ENCODE data around the gene GNG10.
"Not testable (repeated sequence)": the region's sequence is repeated elsewhere in the genome, so short reads cannot be mapped to it uniquely, and the experiment has no call there.

GNG10 gene

GRCh38 chr9:111657051-111657450, 4.4 kb upstream of the GNG10 start:
- no peak for DNase-seq

- DNase-seq, result no peak
Observed at GRCh38 chr9:111658943-111659342, 2.5 kb upstream of the GNG10 start.

- DNase-seq, result no peak
Observed at GRCh38 chr9:111659691-111660090, 1.7 kb upstream of the GNG10 start.

GRCh38 chr9:111661802-111662521, 557 bp downstream of the GNG10 start:
- DNase-seq, result peak; percentile 78

- no peak for DNase-seq
Observed at GRCh38 chr9:111662576-111663300, 1.3 kb downstream of the GNG10 start.

- DNase-seq, result no peak
Observed at GRCh38 chr9:111663301-111663823, 2.0 kb downstream of the GNG10 start.

- DNase-seq, result no peak
Observed at GRCh38 chr9:111668026-111668573, 6.7 kb downstream of the GNG10 start.

GRCh38 chr9:111668601-111669000, 7.2 kb downstream of the GNG10 start:
- DNase-seq, result not testable (repeated sequence)

- no peak for DNase-seq
Observed at GRCh38 chr9:111674319-111674718, 12.9 kb downstream of the GNG10 start.

- no peak for DNase-seq
Observed at GRCh38 chr9:111676116-111676515, 14.7 kb downstream of the GNG10 start.

GRCh38 chr9:111678293-111678692, 16.9 kb downstream of the GNG10 start:
- DNase-seq, result no peak

GRCh38 chr9:111679199-111679598, 17.8 kb downstream of the GNG10 start:
- DNase-seq, result no peak

GRCh38 chr9:111683392-111683791, 22.0 kb downstream of the GNG10 start:
- no peak for DNase-seq

- peak; percentile 57 for DNase-seq
Observed at GRCh38 chr9:111691672-111692329, 30.4 kb downstream of the GNG10 start.

GRCh38 chr9:111696796-111697195, 35.4 kb downstream of the GNG10 start:
- no peak for DNase-seq

GRCh38 chr9:111700776-111701175, 39.4 kb downstream of the GNG10 start:
- DNase-seq, result no peak

GRCh38 chr9:111704503-111704902, 43.1 kb downstream of the GNG10 start:
- no peak for DNase-seq

- no peak for DNase-seq
Observed at GRCh38 chr9:111711548-111711947, 50.1 kb downstream of the GNG10 start.

GRCh38 chr9:111712369-111712768, 51.0 kb downstream of the GNG10 start:
- DNase-seq, result no peak

- DNase-seq, result no peak
Observed at GRCh38 chr9:111715471-111715870, 54.1 kb downstream of the GNG10 start.

- no peak for DNase-seq
Observed at GRCh38 chr9:111719541-111719940, 58.1 kb downstream of the GNG10 start.

Measured in NCI-H69 (cell line).